ENCODE measurements around the gene LMNB1.

Gene LMNB1

DNA sequence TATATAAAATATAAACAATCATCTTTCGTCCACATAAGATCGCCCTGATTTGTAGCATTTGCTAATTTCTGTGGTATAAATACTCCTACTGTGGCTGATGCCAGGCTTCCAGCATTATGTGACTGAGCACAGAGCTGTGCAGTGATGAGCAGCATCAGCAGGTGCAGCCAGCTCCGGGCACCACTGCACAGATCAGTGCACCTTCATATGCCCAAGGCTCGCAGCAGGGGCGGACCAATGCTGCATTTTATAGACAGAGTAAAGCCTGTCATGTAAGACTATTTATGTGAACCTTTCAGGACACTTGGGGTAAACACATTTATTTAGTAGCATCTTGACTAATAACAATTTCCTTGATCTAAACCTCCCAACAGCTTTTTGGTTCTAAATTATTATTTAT, 53.1 kb downstream of the LMNB1 start:
- Histone ChIP-seq H3K4me1 (ENCODE audit: control insufficient read depth, insufficient read depth, low read length) (no peaks in the 10 kb centered on the region), H3K9me3 (ENCODE audit: control insufficient read depth, insufficient read depth, low read depth, low read length) (no peaks in the 10 kb centered on the region), H3K36me3 (ENCODE audit: control insufficient read depth in 2 of 2, insufficient read depth in 1 of 2, low read length in 2 of 2) (peaks cover 65 to 98% of the 10 kb centered on the region in 2 experiments), H3K27ac (ENCODE audit: extremely low read depth, low read depth, low read length) (no peak overlapping the region), H3K4me3 (ENCODE audit: low read depth, low read length) (no peak overlapping the region)
- TF ChIP-seq ZNF366 (tag by site-specific recombination; conservative IDR thresholded peaks at IDR 0.05) (no peak), ZNF302 (tag by site-specific recombination; IDR thresholded peaks at IDR 0.05; ENCODE audit: low read depth) (no peak), GLI4 (tag by site-specific recombination; IDR thresholded peaks at IDR 0.05) (no peak), ZNF510 (tag by site-specific recombination; IDR thresholded peaks at IDR 0.05; ENCODE audit: insufficient replicate concordance) (no peak), ZNF558 (tag by site-specific recombination; IDR thresholded peaks at IDR 0.05) (no peak), ZNF266 (tag by site-specific recombination; IDR thresholded peaks at IDR 0.05; ENCODE audit: low read depth) (no peak), ZNF548 (tag by site-specific recombination; IDR thresholded peaks at IDR 0.05) (no peak), ZNF560 (tag by site-specific recombination; IDR thresholded peaks at IDR 0.05; ENCODE audit: borderline replicate concordance) (no peak), ZXDB (tag by site-specific recombination; IDR thresholded peaks at IDR 0.05) (no peak), ZNF585B (tag by site-specific recombination; IDR thresholded peaks at IDR 0.05) (no peak)
- TF ChIP-seq, protein P1, sequence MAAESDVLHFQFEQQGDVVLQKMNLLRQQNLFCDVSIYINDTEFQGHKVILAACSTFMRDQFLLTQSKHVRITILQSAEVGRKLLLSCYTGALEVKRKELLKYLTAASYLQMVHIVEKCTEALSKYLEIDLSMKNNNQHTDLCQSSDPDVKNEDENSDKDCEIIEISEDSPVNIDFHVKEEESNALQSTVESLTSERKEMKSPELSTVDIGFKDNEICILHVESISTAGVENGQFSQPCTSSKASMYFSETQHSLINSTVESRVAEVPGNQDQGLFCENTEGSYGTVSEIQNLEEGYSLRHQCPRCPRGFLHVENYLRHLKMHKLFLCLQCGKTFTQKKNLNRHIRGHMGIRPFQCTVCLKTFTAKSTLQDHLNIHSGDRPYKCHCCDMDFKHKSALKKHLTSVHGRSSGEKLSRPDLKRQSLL (tag by site-specific recombination; IDR thresholded peaks at IDR 0.05), result no peak
- TF ChIP-seq, protein P2, sequence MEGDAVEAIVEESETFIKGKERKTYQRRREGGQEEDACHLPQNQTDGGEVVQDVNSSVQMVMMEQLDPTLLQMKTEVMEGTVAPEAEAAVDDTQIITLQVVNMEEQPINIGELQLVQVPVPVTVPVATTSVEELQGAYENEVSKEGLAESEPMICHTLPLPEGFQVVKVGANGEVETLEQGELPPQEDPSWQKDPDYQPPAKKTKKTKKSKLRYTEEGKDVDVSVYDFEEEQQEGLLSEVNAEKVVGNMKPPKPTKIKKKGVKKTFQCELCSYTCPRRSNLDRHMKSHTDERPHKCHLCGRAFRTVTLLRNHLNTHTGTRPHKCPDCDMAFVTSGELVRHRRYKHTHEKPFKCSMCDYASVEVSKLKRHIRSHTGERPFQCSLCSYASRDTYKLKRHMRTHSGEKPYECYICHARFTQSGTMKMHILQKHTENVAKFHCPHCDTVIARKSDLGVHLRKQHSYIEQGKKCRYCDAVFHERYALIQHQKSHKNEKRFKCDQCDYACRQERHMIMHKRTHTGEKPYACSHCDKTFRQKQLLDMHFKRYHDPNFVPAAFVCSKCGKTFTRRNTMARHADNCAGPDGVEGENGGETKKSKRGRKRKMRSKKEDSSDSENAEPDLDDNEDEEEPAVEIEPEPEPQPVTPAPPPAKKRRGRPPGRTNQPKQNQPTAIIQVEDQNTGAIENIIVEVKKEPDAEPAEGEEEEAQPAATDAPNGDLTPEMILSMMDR (tag by site-specific recombination; IDR thresholded peaks at IDR 0.05), result no peak
- ChIA-PET POLR2A (no interaction called here), CTCF (interaction anchor here (0.8 kb wide), 1 partner anchor 171 kb away, joined by 3 read pairs; no protein-coding TSS in a partner anchor)

DNA sequence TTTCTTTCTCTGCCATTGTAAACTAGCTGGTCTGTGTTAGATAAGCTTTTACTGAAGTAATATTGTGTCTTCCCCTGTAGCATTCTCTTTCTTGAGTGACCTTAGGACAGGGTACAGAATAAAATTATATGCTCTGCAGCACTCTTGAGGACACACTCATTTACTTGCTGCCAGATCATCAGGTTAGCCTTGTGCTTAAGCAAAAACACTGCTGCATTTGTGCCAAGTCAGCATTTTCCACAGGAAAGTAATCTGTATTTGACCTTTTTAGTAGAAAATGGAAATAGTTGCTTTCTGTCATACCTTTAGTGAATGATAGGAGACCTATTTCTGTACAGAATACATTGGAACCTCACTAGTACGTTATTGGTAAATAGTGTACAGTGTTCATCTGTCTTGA, 54.2 kb downstream of the LMNB1 start:
- Histone ChIP-seq H3K9me3 (ENCODE audit: control insufficient read depth, insufficient read depth, low read depth, low read length) (no peaks in the 10 kb centered on the region), H3K27ac (ENCODE audit: extremely low read depth, low read depth, low read length) (no peak overlapping the region), H3K36me3 (ENCODE audit: control insufficient read depth in 2 of 2, insufficient read depth in 1 of 2, low read length in 2 of 2) (peaks cover 65 to 96% of the 10 kb centered on the region in 2 experiments), H3K4me3 (ENCODE audit: low read depth, low read length) (no peak overlapping the region), H3K4me1 (ENCODE audit: control insufficient read depth, insufficient read depth, low read length) (no peaks in the 10 kb centered on the region)
- CTCF ChIA-PET, result interaction anchor here (0.7 to 0.8 kb wide), 2 partner anchors 26 to 29 kb away, joined by 3 to 4 read pairs; no protein-coding TSS in a partner anchor
- POLR2A ChIA-PET, result no interaction called here
- TF ChIP-seq, protein P2 (tag by site-specific recombination; IDR thresholded peaks at IDR 0.05), result no peak
- TF ChIP-seq ZNF610 (tag by site-specific recombination; IDR thresholded peaks at IDR 0.05; ENCODE audit: borderline replicate concordance), result no peak
- TF ChIP-seq GLI4 (tag by site-specific recombination; IDR thresholded peaks at IDR 0.05), result no peak
- no peak for TF ChIP-seq ZNF514 (tag by site-specific recombination; IDR thresholded peaks at IDR 0.05)
- no peak for TF ChIP-seq ZNF510 (tag by site-specific recombination; IDR thresholded peaks at IDR 0.05; ENCODE audit: insufficient replicate concordance)
- no peak for TF ChIP-seq SP2 (tag by site-specific recombination; IDR thresholded peaks at IDR 0.05)
- TF ChIP-seq ZSCAN23 (tag by site-specific recombination; IDR thresholded peaks at IDR 0.05), result no peak
- no peak for TF ChIP-seq ZNF548 (tag by site-specific recombination; IDR thresholded peaks at IDR 0.05)
- TF ChIP-seq ZNF549 (tag by site-specific recombination; IDR thresholded peaks at IDR 0.05), result no peak
- TF ChIP-seq ZNF670 (tag by site-specific recombination; IDR thresholded peaks at IDR 0.05; ENCODE audit: low read depth), result no peak
- TF ChIP-seq ZNF19 (tag by site-specific recombination; IDR thresholded peaks at IDR 0.05; ENCODE audit: low read depth), result no peak
- TF ChIP-seq, protein P3, sequence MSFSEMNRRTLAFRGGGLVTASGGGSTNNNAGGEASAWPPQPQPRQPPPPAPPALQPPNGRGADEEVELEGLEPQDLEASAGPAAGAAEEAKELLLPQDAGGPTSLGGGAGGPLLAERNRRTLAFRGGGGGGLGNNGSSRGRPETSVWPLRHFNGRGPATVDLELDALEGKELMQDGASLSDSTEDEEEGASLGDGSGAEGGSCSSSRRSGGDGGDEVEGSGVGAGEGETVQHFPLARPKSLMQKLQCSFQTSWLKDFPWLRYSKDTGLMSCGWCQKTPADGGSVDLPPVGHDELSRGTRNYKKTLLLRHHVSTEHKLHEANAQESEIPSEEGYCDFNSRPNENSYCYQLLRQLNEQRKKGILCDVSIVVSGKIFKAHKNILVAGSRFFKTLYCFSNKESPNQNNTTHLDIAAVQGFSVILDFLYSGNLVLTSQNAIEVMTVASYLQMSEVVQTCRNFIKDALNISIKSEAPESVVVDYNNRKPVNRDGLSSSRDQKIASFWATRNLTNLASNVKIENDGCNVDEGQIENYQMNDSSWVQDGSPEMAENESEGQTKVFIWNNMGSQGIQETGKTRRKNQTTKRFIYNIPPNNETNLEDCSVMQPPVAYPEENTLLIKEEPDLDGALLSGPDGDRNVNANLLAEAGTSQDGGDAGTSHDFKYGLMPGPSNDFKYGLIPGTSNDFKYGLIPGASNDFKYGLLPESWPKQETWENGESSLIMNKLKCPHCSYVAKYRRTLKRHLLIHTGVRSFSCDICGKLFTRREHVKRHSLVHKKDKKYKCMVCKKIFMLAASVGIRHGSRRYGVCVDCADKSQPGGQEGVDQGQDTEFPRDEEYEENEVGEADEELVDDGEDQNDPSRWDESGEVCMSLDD (tag by site-specific recombination; IDR thresholded peaks at IDR 0.05), result no peak
- TF ChIP-seq ZNF658 (tag by site-specific recombination; IDR thresholded peaks at IDR 0.05), result no peak
- TF ChIP-seq, protein P4, sequence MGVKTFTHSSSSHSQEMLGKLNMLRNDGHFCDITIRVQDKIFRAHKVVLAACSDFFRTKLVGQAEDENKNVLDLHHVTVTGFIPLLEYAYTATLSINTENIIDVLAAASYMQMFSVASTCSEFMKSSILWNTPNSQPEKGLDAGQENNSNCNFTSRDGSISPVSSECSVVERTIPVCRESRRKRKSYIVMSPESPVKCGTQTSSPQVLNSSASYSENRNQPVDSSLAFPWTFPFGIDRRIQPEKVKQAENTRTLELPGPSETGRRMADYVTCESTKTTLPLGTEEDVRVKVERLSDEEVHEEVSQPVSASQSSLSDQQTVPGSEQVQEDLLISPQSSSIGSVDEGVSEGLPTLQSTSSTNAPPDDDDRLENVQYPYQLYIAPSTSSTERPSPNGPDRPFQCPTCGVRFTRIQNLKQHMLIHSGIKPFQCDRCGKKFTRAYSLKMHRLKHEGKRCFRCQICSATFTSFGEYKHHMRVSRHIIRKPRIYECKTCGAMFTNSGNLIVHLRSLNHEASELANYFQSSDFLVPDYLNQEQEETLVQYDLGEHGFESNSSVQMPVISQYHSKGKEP (tag by site-specific recombination; IDR thresholded peaks at IDR 0.05), result no peak
